NCI-H187 treated with DMSO at 0.1 percent for 48 hours (cell line): ENCODE results near the gene PPM1N.

Experiments
- DNase-seq: peaks from one replicate; lab custom pipeline; 2025; lab: John Stamatoyannopoulos, UW

Gene PPM1N

DNA sequence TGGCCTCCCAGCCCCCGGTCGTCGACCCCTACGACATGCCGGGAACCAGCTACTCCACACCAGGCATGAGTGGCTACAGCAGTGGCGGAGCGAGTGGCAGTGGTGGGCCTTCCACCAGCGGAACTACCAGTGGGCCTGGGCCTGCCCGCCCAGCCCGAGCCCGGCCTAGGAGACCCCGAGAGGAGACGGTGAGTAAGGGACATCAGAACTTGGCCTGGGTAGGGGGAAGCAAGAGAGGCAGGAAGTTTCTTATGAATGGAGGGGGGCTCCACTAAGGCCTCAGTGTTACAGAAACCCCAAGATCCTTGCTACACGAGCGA is 27.5 kb upstream of the PPM1N start:
- no peak for DNase-seq

DNA sequence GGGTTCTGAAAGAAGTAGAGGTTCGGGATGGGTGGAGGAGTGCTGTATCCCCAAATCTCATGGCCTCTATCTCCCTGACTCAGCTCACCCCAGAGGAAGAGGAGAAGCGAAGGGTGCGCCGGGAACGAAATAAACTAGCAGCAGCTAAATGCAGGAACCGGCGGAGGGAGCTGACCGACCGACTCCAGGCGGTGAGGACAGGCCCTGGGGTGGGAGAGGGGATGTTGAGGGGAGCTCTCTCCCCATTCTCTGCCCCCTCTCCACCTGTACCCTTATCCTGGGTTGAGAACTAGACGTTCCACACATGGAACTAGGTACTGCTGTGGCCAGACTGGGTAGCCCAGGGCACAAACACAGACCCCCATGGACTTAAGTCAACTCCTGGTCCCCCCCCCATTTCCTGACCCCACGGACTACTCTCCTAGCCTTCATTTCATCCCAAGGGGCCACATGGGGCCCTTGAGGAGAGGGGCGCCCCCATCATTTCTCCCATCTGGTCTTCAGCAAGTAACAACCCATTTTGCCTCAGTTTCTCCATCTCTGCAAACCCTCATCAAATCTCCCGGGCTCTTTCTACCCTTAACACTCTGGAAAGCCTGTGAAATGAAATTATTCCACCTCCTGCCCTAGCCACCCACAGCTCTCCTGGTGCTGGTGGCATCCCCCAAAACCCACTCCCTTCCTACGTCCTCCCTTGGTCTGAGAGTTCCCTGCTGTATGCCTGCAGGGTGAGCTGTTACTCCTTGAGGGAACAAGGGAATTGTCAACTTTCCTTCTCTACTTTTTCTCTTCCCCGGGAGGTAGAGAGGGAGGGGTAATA is 26.9 kb upstream of the PPM1N start:
- DNase-seq, result no peak

DNA sequence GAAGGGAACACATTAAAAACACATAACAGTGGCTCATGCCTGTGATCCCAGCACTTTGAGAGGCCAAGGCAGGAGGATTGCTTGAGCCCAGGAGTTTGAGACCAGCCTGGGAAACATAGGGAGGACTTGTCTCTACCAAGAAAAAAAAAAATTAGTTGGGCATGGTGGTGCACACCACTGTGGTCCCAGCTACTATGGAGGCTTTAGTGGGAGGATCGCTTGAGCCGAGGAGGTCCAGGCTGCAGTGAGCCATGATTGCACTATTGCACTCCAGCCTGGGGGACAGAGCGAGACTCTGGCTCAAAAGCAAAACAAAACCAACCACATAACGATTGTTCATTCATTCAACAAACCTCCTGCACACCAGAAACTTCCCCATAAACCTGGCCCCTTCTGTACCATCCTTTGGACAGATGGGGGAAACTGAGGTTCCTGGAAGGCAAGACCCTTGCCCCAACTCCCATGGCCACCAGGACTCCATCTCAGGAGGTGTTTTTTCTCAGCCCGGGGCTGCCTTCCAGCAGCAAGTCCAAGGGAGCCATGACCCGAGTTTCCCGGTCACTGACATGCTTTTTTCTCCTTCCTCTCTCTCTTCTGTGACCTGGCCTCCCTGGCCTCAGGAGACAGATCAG is 26.2 kb upstream of the PPM1N start:
- DNase-seq, result no peak

DNA sequence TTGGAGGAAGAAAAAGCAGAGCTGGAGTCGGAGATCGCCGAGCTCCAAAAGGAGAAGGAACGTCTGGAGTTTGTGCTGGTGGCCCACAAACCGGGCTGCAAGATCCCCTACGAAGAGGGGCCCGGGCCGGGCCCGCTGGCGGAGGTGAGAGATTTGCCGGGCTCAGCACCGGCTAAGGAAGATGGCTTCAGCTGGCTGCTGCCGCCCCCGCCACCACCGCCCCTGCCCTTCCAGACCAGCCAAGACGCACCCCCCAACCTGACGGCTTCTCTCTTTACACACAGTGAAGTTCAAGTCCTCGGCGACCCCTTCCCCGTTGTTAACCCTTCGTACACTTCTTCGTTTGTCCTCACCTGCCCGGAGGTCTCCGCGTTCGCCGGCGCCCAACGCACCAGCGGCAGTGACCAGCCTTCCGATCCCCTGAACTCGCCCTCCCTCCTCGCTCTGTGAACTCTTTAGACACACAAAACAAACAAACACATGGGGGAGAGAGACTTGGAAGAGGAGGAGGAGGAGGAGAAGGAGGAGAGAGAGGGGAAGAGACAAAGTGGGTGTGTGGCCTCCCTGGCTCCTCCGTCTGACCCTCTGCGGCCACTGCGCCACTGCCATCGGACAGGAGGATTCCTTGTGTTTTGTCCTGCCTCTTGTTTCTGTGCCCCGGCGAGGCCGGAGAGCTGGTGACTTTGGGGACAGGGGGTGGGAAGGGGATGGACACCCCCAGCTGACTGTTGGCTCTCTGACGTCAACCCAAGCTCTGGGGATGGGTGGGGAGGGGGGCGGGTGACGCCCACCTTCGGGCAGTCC is 25.5 kb upstream of the PPM1N start:
- no peak for DNase-seq

DNA sequence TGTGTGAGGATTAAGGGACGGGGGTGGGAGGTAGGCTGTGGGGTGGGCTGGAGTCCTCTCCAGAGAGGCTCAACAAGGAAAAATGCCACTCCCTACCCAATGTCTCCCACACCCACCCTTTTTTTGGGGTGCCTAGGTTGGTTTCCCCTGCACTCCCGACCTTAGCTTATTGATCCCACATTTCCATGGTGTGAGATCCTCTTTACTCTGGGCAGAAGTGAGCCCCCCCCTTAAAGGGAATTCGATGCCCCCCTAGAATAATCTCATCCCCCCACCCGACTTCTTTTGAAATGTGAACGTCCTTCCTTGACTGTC is 24.9 kb upstream of the PPM1N start:
- DNase-seq, result no peak

DNA sequence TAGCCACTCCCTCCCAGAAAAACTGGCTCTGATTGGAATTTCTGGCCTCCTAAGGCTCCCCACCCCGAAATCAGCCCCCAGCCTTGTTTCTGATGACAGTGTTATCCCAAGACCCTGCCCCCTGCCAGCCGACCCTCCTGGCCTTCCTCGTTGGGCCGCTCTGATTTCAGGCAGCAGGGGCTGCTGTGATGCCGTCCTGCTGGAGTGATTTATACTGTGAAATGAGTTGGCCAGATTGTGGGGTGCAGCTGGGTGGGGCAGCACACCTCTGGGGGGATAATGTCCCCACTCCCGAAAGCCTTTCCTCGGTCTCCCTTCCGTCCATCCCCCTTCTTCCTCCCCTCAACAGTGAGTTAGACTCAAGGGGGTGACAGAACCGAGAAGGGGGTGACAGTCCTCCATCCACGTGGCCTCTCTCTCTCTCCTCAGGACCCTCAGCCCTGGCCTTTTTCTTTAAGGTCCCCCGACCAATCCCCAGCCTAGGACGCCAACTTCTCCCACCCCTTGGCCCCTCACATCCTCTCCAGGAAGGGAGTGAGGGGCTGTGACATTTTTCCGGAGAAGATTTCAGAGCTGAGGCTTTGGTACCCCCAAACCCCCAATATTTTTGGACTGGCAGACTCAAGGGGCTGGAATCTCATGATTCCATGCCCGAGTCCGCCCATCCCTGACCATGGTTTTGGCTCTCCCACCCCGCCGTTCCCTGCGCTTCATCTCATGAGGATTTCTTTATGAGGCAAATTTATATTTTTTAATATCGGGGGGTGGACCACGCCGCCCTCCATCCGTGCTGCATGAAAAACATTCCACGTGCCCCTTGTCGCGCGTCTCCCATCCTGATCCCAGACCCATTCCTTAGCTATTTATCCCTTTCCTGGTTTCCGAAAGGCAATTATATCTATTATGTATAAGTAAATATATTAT is 24.3 kb upstream of the PPM1N start:
- no peak for DNase-seq

DNA sequence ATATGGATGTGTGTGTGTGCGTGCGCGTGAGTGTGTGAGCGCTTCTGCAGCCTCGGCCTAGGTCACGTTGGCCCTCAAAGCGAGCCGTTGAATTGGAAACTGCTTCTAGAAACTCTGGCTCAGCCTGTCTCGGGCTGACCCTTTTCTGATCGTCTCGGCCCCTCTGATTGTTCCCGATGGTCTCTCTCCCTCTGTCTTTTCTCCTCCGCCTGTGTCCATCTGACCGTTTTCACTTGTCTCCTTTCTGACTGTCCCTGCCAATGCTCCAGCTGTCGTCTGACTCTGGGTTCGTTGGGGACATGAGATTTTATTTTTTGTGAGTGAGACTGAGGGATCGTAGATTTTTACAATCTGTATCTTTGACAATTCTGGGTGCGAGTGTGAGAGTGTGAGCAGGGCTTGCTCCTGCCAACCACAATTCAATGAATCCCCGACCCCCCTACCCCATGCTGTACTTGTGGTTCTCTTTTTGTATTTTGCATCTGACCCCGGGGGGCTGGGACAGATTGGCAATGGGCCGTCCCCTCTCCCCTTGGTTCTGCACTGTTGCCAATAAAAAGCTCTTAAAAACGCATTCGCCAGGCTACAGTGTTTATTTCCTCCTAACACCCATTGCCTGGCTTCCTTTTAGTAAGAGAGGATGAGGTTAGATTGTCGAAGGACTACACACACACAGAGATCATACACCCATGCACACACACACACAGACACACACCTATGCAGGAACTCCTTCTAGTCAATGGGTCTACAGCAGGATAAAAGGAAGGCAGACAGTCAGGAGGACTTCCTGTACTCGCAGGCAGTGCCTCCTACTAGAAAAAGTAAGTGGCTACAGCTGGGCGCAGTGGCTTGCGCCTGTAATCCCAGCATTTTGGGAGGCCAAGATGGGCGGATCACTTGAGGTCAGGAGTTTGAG is 23.4 kb upstream of the PPM1N start:
- DNase-seq, result no peak

DNA sequence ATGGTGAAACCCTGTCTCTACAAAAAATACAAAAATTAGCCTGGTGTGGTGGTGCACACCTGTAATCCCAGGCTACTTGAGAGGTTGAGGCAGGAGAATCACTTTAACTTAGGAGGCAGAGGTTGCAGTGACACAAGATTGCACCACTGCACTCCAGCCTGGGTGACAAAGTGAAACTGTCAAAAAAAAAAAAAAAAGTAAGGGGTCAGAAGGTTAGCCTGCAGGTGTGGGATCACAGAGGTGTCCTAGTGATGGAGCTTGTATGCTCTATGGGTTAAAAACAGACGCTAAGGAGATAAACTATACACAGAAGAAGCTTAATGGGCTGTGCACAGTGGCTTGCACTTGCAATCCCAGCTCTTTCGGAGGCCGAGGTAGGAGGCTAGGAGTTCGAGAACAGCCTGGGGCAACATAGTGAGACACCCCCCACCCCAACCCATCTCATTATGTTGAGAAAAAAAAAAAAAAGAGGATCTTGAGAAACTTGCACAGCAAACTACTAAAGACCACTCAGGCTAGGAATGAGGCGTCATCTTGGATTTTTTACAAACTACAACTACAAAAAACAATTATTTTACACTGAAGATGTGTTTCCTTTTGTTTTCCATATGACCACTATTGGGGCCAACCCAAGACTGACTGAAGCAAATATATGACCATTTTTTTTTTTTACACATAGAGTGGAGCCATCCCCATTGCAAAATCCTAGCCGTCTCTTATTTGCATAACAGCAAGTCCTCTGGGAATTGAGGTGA is 22.5 kb upstream of the PPM1N start:
- no peak for DNase-seq

DNA sequence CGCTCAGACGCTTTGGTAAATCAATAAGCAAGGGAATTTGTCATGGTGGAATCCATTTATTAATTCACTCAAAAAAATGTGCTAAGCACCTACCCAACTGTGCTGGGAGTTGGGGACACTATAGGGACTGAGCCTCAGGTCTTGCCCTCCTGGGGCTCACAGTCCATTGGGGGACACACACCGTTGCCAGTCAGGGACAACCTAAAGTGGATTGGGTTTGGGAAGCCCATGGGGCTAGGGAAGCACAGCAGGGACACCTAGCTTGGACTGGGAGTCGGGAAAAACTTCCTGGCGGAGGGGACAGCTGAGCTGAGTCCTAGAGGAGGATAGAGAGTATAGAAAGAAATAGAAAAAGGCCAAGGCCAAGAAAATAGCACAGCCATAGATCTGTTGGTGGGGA is 21.9 kb upstream of the PPM1N start:
- DNase-seq, result no peak

DNA sequence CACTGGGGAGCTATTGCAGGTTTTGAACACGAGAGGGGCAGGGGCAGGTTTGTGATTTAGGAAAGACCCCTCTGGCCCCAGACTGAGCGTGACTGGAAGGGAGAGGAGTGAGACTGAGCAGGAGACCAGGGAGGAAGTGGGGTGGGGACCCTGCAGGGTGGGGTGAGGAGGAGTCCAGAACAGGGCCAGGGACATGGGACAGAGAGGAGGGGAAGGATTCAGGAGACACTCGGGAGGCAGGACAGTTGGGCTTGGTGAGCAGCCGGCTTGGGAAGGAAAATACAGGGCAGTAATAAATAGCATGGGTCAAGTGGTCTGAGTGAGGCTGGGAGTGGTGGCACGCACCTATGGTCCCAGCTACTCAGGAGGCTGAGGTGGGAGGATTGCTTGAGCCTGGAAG is 21.1 kb upstream of the PPM1N start:
- no peak for DNase-seq

DNA sequence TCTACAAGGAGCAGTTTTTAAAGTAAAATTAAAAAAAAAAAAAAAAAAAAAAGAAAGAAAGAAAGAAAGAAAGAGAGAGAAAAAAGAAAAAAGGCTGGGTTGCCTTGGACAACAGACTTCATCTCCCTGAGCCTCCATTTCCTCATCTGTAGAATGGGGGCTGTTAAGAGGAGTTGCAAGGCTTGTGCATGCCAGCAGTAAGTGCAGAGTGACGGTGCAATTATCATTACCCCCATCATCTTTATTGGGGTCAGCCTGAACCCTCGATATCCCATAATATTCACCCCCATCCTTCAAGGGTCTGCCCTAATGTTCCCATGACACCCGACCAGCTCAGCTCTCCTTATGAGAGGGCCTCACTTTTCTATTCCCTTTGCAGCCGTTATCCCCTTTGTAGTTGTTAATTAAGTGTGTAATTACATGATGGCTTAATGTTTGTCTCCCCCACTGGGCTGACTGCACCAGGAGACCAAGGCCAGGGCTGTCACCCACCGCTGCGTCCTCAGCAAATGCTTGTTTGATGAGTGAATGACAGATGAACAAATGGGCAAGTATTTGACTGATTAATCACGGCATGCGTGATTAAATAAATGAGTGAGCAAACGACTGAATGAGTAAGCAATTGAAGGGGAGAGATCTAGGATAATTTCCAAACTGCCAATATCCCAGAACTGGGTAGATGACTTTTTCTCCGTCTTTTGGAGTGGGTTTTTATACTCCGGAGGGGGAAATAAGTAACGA is 20.4 kb upstream of the PPM1N start:
- no peak for DNase-seq

DNA sequence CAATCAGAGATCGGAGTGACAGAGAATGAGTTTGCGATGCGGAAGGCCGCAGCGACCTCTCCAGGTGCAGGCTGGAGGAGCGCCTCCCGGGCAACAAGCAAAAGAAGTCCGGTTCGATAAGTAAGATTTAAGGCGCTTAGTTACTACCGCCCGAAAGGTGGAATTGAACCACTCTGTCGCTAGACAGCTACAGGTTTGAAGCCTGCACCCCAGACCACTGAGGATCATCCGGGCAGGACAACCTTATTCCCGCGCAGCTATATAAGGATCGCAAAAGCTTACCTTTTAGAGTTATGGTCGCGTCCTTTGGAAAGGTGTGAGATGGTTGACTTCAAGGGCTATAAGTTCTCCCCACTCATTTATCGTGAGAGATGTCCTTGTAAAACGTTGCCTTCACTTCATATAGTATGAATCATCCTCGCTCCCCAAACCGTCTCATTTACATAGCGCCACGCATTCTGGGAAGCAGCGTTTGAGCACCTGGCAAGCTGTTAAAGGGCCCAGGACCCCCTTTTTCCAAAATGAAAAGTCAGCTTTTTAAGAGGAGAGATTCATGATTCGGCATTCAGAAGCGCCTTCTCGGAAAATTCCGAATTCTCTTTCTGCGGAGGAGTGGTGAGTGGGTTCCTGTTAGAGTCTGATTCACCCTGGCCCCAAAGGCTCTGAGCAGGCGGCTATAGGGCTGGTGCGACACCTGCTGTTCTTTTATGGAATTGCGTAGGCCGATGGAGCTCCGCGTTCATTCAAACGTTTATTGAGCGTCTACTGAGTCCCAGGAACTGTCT is 19.6 kb upstream of the PPM1N start:
- peak; percentile 56 for DNase-seq

DNA sequence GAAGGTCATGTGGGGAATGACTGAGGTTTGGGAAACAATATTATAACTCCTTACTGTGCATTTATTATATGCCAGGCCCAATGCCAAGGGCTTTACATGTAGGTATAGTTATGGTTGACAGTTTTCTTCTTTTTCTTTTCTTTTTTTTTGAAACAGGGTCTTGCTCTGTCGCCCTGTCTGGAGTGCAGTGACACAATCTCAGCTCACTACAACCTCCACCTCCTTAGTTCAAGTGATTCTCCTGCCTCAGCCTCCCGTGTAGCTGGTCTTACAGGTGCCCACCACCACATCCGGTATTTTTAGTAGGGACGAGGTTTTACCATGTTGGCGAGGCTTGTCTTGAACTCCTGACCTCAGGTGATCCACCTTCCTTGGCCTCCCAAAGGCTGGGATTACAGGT is 15.2 kb upstream of the PPM1N start:
- no peak for DNase-seq

DNA sequence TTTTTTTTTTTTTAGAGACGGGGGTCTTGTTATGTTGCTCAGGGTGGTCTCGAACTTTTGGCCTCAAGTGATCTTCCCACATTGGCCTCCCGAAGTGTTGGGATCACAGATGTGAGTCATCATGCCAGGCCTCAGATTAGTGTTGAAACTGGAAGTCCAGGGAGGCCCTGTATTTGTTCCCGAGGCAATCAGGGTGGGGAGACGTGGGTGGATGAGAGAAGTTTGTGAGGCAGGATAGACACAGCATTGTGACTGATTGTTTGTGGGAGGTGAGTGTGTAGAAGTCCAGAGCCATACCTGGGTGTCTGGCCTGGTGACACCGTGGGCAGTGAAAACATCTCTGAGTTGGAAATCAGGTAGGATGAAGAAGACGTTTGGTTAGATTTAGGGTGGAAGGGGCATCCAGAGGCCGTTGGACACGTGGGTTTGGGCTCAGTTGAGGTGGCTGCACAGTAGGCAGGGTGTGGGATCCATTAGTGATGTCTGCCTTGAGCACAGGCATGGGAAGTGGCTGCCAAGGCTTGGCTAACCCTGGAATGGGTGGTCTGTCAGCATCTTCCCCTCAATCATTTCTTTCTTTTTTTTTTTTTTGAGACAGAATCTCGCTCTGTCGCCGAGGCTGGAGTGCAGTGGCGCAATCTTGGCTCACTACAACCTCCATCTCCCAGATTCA is 13.8 kb upstream of the PPM1N start:
- DNase-seq, result no peak

DNA sequence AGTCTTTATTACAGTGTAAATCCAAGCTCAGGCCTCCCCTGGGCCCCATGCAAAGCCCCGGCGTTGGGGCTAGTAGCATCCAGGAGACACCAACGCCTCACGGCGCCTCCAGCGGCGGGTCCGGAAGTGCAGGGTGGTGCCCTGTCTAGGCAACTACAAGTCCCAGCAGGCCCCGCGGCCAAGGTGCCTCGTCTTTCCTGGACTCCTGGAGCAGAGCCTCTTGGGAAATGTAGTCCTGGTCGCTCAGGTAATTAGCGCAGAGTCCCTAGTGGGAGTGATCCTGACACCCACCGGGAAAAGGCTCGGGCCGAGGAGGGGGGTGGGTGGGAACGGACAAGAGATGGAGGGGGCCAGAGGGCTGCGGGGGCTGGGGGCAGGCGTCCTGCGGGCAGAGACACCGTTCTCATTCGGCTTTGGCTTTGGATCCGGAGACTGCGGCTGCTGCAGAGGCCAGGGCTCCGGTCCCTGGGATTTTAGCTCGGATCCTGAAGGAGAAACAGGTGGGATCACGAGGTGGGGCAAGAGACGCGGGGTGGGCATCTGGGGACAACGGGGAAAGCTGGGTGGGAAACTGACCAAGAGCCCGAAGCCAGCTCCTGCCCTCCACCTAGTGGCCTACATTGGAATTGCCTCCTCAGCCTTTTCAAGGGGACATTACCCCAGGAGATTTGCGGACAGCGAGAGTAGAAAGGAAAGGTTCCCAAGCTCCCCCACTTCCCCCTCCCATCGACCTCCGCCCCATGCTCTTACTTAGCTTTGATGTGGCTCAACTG is 12.8 kb upstream of the PPM1N start:
- DNase-seq, result peak; percentile 93

DNA sequence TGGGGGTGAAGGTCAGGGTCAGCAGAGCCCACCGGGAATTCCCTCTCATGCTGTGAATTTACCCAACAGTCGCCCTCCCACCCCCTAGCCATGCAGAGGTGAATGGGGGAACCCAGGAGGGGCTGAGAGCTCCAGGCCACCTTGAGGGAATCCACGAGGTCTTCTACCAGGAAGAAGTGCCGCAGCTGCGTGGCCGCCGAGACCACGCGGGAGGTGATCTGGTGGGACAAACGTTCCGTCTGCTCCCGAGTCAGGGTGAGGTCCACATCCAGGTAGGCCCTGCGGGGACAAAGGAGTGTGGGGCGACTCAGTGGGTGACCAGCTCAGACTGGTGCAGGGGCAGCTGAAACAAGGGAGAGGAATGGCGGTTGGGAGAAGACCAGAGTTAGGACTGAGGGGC is 9.5 kb upstream of the PPM1N start:
- DNase-seq, result no peak

DNA sequence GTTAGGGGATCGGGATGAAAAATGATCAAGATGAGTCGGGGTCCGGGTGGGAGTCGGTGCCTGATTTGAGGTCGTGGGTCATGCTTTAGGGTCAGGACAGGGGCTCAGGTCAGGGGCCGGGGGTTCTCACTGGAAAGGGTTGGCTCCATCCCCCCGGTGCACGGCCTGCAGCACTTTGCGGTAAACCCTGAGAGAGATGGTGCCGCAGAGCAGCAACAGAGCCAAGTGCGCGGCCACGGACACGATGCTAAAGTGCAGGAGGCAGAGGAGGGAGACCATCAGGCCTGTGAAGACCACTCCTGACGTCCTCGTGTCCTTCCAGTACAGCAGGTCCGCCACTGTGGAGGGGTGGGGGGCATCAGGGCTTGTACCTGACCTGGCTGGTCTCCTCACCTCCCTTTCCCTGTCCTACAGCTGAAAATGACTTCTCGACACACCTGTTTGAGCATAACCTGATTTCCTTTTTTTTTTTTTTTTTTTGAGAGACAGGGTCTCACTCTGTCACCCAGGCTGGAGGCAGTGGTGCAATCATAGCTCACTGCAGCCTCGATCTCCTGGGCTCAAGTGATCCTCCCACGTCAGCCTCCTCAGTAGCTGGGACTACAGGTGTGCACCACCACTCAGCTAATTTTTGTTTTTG is 8.9 kb upstream of the PPM1N start:
- no peak for DNase-seq
